PC-3 (cell line): ENCODE data around the gene SLC44A5. TPM values are rescaled to one million over a fixed set of nuclear protein-coding genes. Genes with fewer than 3 reads are reported as not detected.

Experiments used
- ATAC-seq: fragments of 200-7000 bp; cut with Tn5 transposase; 2 replicates; pipeline ENCODE4 v1.9.1; 2020; ENCODE audit warnings: mild to moderate bottlenecking, moderate library complexity
- BruUV-seq: library from RNA; stranded (reverse); fragments of 400-500 nt; replicated peaks from 2 replicates; lab custom pipeline; 2021; lab: Mats Ljungman, UMichigan
- CTCF ChIA-PET: fragments of 300-600 bp; sonication (Branson Sonifier 250); formaldehyde crosslinking; loops from one replicate; lab custom pipeline; 2022; ENCODE audit warnings: antibody characterized with exemption; lab: Charles Lee
- POLR2A ChIA-PET: fragments of 300-600 bp; sonication (Branson Sonifier 250); formaldehyde crosslinking; loops from one replicate; lab custom pipeline; 2022; ENCODE audit warnings: antibody characterized with exemption; ENCODE audit not compliant: unreplicated experiment; lab: Charles Lee
- DNase-seq: peaks from one replicate; pipeline ENCODE4 v3.0.0-alpha.2; 2015
- H2AFZ ChIP-seq: fragments of 300-600 bp; sonication (generic); 2 replicates; pipeline ENCODE4 v1.6.0; 2016; ENCODE audit warnings: antibody characterized with exemption, low read length
- H3F3A ChIP-seq: fragments of 300-600 bp; sonication (generic); one replicate; pipeline ENCODE4 v1.6.0; 2017; ENCODE audit warnings: antibody characterized with exemption, low read length, control low read depth, mild to moderate bottlenecking; ENCODE audit not compliant: unreplicated experiment
- H3K27ac ChIP-seq: fragments of 300-600 bp; sonication (generic); 2 replicates; pipeline ENCODE4 v1.5.1; 2016; ENCODE audit warnings: mild to moderate bottlenecking, low read length
- H3K27me3 ChIP-seq: fragments of 300-600 bp; sonication (generic); 2 replicates; pipeline ENCODE4 v1.6.1; 2016; ENCODE audit warnings: low read length, mixed read lengths
- H3K36me3 ChIP-seq: fragments of 300-600 bp; sonication (generic); 2 replicates; pipeline ENCODE4 v1.6.1; 2016; ENCODE audit warnings: low read depth, mixed run types, low read length, mixed read lengths
- H3K4me1 ChIP-seq: fragments of 300-600 bp; sonication (generic); 2 replicates; pipeline ENCODE4 v1.5.1; 2016; ENCODE audit warnings: low read length; ENCODE audit not compliant: insufficient read depth
- H3K4me2 ChIP-seq: fragments of 300-600 bp; sonication (generic); 2 replicates; pipeline ENCODE4 v1.6.0; 2016; ENCODE audit warnings: low read length
- H3K4me3 ChIP-seq: fragments of 300-600 bp; sonication (generic); 2 replicates; pipeline ENCODE4 v1.5.1; 2016; ENCODE audit warnings: mild to moderate bottlenecking, low read length, mixed read lengths
- H3K79me2 ChIP-seq: fragments of 300-600 bp; sonication (generic); 2 replicates; pipeline ENCODE4 v1.6.1; 2017; ENCODE audit warnings: low read length, mixed read lengths
- H3K9ac ChIP-seq: fragments of 300-600 bp; sonication (generic); 2 replicates; pipeline ENCODE4 v1.6.0; 2016; ENCODE audit warnings: mild to moderate bottlenecking, low read length
- H3K9me2 ChIP-seq: fragments of 300-600 bp; sonication (generic); replicated peaks from 2 replicates; pipeline ENCODE4 v1.6.1; 2016; ENCODE audit warnings: mixed run types, low read length, mixed read lengths
- H3K9me3 ChIP-seq: fragments of 300-600 bp; sonication (generic); 2 replicates; pipeline ENCODE4 v1.6.1; 2016; ENCODE audit warnings: low read length, mixed read lengths
- H4K20me1 ChIP-seq: fragments of 300-600 bp; sonication (generic); 2 replicates; pipeline ENCODE4 v1.6.1; 2016; ENCODE audit warnings: low read length, mixed read lengths
- EZH2 ChIP-seq: fragments of 300-600 bp; sonication (generic); IDR thresholded peaks from one replicate; pipeline ENCODE4 v1.6.1; 2017; ENCODE audit warnings: antibody characterized with exemption, mild to moderate bottlenecking, low read length; ENCODE audit not compliant: unreplicated experiment
- EZH2phosphoT487 ChIP-seq: fragments of 300-600 bp; sonication (generic); IDR thresholded peaks from 2 replicates; pipeline ENCODE4 v1.6.1; 2018; ENCODE audit warnings: mild to moderate bottlenecking, antibody characterized with exemption, low read length, borderline replicate concordance
- intact Hi-C: fragments of 100-400 bp; cut with micrococcal nuclease; formaldehyde crosslinking; loops from 2 replicates; pipeline ENCODE4 v1.9.0; 2023
- total RNA-seq: library from RNA; depleted of rRNA; stranded (reverse); fragments of >200 nt; gene quantifications from 2 replicates; pipeline ENCODE4 v1.2.3, GENCODE V29; 2014
- TF ChIP-seq, protein P1 (sequence below): fragments of 300-600 bp; sonication (generic); conservative IDR thresholded peaks from 2 replicates; pipeline ENCODE4 v1.5.1; 2017; ENCODE audit warnings: antibody characterized with exemption, low read depth, mild to moderate bottlenecking, low read length

SLC44A5 gene
- total RNA-seq, 1 experiment from 2014 or later, result not detected

GRCh38 chr1:75438355-75438754 lies 172.6 kb downstream of the SLC44A5 start:
- Histone ChIP-seq H3K36me3 (no peaks in the 10 kb centered on the region), H3K9me2 (no peaks in the 10 kb centered on the region), H3K9me3 (no peaks in the 10 kb centered on the region), H3K79me2 (no peaks in the 10 kb centered on the region), H3K9ac (no peak overlapping the region), H3K27me3 (no peaks in the 10 kb centered on the region), H3K4me2 (no peak overlapping the region), H3K4me3 (no peak overlapping the region), H3K27ac (no peak overlapping the region), H2AFZ (no peak overlapping the region), H4K20me1 (no peaks in the 10 kb centered on the region), H3K4me1 (no peaks in the 10 kb centered on the region), H3F3A (no peaks in the 10 kb centered on the region)
- no TSS peak for BruUV-seq
- intact Hi-C loops, result no loop called here
- CTCF ChIA-PET, result no interaction called here
- ATAC-seq, result no peak
- POLR2A ChIA-PET, result no interaction called here
- TF ChIP-seq EZH2phosphoT487 (no peak), EZH2 (no peak)
- TF ChIP-seq, protein P1, sequence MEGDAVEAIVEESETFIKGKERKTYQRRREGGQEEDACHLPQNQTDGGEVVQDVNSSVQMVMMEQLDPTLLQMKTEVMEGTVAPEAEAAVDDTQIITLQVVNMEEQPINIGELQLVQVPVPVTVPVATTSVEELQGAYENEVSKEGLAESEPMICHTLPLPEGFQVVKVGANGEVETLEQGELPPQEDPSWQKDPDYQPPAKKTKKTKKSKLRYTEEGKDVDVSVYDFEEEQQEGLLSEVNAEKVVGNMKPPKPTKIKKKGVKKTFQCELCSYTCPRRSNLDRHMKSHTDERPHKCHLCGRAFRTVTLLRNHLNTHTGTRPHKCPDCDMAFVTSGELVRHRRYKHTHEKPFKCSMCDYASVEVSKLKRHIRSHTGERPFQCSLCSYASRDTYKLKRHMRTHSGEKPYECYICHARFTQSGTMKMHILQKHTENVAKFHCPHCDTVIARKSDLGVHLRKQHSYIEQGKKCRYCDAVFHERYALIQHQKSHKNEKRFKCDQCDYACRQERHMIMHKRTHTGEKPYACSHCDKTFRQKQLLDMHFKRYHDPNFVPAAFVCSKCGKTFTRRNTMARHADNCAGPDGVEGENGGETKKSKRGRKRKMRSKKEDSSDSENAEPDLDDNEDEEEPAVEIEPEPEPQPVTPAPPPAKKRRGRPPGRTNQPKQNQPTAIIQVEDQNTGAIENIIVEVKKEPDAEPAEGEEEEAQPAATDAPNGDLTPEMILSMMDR, result no peak
- DNase-seq, result no peak

- H3K27ac ChIP-seq, result no peak overlapping the region
- intact Hi-C loops, result no loop called here
- H4K20me1 ChIP-seq, result no peaks in the 10 kb centered on the region
- no peaks in the 10 kb centered on the region for H3K9me3 ChIP-seq
- ChIA-PET POLR2A (no interaction called here), CTCF (interaction anchor here (0.5 kb wide), 1 partner anchor 15 kb away, joined by 3 read pairs; no protein-coding TSS in a partner anchor)
- no peaks in the 10 kb centered on the region for H3K36me3 ChIP-seq
- H3F3A ChIP-seq, result no peaks in the 10 kb centered on the region
- H3K4me3 ChIP-seq, result no peak overlapping the region
- H3K4me1 ChIP-seq, result no peaks in the 10 kb centered on the region
- H3K9me2 ChIP-seq, result no peaks in the 10 kb centered on the region
- DNase-seq, result no peak
- H3K9ac ChIP-seq, result no peak overlapping the region
- TF ChIP-seq EZH2phosphoT487 (no peak), EZH2 (no peak)
- TF ChIP-seq, protein P1, result no peak
- no peak overlapping the region for H2AFZ ChIP-seq
- no peak for ATAC-seq
- BruUV-seq, result no TSS peak
- no peak overlapping the region for H3K4me2 ChIP-seq
- H3K27me3 ChIP-seq, result peaks cover 10% of the 10 kb centered on the region
- H3K79me2 ChIP-seq, result no peaks in the 10 kb centered on the region
These were observed 179.1 kb downstream of the SLC44A5 start for GRCh38 chr1:75431843-75432242.

DNA sequence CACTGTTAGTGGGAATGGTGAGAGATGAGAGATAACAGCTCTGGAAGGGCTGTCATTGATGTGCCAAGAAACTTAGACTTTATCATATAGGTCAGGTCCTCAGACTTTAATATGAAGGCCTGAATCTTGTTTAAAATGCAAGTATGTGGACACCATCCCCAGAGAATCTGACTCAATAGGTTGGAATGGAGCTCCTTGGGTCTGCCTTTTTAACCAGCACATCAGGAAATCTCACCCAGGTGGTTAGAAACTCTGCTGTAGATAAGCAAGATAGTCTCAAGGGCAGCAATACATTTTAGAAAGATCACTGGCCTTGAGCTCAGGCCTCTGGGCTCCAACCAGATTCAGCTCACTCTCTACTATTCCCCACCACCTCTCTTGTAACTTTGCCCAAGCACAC lies 180.4 kb downstream of the SLC44A5 start:
- Histone ChIP-seq H3K9ac (no peak overlapping the region), H3K36me3 (no peaks in the 10 kb centered on the region), H3K4me2 (no peak overlapping the region), H3K27me3 (peaks cover 23% of the 10 kb centered on the region), H3K9me2 (no peaks in the 10 kb centered on the region), H3K79me2 (no peaks in the 10 kb centered on the region), H3K27ac (no peak overlapping the region), H3F3A (no peaks in the 10 kb centered on the region), H4K20me1 (no peaks in the 10 kb centered on the region), H2AFZ (no peak overlapping the region), H3K4me1 (no peaks in the 10 kb centered on the region), H3K9me3 (no peaks in the 10 kb centered on the region), H3K4me3 (no peak overlapping the region)
- ChIA-PET POLR2A (no interaction called here), CTCF (no interaction called here)
- BruUV-seq, result no TSS peak
- no peak for DNase-seq
- intact Hi-C loops, result no loop called here
- no peak for ATAC-seq
- TF ChIP-seq EZH2phosphoT487, result no peak
- TF ChIP-seq, protein P1, result no peak
- TF ChIP-seq EZH2, result no peak
